ENCODE measurements around the gene SNX22.
A peak's percentile ranks its signal among the peaks of the same experiment; 100 is the strongest.

SNX22 gene

DNA sequence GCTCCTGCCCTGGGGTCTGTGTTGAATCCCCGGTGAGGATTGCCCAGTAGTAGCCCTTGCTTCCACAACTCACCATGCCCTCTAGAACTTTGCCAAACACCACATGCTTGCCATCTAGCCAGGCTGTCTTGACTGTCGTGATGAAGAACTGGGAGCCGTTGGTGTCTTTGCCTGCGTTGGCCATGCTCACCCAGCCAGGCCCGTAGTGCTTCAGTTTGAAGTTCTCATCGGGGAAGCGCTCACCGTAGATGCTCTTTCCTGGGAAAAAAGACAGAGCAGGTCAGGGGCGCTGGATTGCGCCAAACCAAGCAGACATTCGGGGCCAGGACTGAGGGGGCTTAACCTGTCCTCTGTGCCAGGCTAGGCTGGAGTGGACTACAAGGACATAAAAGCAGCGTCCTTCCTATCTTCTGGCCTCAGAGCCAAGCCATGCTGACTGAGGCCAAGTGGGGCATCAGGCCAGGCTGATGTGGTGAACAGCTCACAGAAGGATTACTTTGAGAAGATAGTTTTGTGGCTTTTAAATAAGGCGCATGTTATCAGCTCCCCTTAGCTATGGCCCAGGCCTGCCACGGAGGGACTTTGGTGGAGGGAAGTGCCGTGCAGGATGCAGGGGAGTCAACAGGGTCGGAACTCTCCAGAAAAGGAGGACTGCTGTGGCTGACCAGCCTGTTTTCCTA is 5.3 kb downstream of the SNX22 start:
- DNase-seq (ENCODE audit: low read depth): no peak

DNA sequence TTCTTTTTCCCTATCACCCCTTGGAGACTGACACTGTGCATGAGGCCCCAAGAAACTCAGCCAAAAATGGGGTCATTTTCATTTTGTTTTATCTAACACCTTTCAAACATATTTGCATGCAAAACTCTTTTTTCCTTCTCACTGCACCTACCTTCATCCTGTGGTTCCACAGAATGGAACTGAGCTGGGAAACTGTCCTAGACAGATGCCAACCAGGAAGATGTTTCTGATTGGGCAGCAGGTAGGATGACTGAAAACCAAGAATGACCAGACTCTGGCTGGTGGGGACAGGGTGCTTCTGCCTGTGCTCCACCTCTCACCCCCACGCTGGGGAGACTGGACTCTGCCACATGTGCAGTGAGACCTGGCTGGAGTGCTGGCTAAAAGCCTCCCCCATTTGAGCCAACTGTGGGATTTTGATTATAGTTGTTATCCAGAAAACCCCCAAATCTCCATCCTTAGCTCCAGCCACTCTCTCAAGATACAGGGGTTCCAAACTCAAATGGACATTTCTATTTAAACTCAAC is 6.1 kb downstream of the SNX22 start:
- DNase-seq (ENCODE audit: low read depth): no peak

DNA sequence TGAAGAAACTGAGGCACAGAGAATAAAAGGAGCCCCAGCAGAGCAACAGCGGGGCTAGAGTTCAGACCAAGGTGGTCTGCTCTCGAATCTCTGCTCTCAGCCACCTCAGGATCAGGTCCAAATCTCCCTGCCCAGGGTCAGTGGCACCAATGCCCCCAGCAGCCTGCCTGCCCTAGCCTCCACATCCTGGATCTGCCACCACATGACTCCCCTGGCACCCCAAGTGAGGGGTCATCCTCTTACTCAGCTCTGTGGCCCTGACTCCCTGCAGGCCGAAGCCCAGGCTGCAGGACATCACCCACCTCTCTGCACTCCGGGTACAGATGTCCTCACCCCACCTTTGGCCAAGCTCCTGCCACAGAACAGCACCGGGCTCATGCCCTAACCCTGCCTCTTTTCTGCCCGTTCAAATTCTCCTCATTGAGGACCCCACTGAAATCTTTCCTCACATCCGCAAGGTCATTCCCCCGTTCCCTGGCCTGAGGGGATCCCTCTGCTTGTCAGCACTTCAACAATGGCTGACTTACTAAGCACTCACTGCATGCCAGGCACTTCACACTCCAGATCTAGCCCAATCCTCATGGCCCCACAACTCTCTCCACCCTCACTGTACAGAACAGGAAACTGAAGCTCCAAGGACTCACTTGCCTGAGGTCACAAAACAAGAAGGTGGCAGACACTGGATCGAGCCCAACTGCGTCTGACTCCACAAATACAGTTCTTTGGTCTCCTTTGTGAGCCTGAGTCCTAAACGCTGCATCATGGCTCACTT is 7.0 kb downstream of the SNX22 start:
- DNase-seq (ENCODE audit: low read depth): no peak

DNA sequence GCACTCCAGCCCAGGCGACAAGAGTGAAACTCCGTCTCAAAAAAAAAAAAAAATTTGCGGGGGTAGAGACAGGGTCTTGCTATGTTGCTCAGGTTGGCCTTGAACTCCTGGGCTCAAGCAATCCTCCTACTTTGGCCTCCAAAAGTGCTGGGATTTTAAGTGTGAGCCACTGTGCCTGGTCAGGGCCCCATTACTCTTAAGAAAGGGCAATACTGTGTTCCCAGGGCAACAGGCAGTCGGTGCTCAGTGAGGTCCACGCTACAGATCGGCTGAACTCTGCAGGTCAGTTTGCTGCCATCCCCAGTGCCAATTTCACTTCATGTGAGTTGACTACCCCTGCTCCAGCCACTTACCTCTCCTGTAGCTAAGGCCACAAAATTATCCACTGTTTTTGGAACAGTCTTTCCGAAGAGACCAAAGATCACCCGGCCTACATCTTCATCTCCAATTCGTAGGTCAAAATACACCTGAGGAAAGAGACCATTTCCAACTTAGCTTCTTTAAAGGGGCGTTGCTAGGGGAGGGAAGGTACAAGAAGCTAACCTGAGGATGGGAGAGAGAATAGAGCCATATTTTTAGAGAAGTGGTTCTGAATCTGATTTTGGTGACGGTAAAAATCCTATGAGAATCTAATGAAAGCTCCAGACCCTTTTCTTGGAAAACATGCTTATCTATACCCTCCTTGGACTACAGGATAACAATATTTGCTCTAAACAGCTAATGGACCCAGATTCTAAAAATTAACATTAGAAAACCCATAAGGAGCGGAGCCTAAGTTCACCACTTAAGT is 10.4 kb downstream of the SNX22 start:
- DNase-seq (ENCODE audit: low read depth): no peak

- no peak for DNase-seq (ENCODE audit: low read depth)
Measured at GRCh38 chr15:64162478-64162868, 10.9 kb downstream of the SNX22 start.

DNA sequence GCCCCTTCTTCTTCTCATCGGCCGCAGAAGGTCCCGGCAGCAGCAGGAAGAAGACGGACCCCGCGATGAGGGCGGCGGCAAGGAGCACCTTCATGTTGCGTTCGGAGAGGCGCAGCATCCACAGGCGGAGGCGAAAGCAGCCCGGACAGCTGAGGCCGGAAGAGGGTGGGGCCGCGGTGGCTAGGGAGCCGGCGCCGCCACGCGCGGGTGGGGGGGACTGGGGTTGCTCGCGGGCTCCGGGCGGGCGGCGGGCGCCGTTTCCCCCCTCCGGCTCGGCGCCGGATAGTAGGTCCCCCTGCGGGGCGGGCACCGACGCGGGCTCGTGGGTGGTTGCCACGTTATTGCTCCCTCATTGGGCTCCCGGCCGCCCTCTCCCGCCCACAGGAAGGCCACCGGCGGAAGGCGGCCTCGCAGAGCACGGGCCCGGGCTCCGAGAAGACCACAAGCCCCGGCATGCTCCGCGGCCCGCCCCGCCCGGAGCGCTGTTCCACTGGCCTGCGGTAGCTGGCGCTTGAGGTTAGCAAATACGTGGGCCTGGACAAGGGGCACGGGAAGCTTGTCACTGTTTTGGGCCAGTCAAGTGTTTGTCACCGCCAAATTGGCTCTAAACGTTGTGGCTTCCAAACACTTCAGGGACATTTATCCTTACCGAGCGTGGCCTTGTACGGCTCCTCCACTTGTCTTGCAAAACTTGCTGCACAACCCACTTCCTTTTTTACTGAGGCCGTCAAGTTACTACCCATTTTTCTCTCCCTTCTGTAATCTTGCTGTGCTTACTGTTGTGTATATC is 11.5 kb downstream of the SNX22 start, which contains the start of gene PPIB:
TSS of gene PPIB (minus strand) at position 154 of the 790 bp plus-strand sequence. CDS start at position 118, 36 bp downstream.
- DNase-seq (ENCODE audit: low read depth): peak; percentile 77

DNA sequence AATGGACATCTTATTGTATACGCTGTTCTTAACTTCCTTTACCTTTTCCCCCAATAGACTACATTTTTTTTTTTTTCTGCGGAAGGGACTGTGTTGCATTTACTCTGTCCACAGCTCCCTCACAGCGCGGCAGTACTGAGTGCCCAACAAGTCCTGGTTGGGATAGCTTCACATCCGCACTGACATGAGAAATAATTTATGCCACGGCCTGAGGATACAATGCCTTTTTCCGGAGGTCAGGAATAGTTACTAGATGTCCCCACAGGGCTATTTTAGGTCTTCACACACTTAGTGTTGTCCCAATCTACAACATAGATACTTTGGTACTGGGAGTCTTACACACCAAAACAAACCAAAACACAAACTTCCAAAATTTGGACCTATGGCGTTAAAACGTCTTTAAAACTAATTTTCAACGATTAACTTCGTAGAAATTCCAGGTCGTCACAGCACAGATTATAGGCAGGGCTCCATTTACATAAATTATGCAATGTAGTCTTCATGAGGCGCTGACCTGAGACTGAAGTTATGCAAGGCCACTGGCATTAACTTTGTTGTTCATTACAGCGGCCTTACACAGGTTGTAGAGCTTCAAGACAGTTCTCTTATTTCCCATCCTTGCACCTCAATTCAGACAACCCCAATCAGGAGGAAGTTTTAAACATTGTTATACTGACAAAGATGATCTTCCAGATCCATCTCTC is 12.3 kb downstream of the SNX22 start:
- no peak for DNase-seq (ENCODE audit: low read depth)

DNA sequence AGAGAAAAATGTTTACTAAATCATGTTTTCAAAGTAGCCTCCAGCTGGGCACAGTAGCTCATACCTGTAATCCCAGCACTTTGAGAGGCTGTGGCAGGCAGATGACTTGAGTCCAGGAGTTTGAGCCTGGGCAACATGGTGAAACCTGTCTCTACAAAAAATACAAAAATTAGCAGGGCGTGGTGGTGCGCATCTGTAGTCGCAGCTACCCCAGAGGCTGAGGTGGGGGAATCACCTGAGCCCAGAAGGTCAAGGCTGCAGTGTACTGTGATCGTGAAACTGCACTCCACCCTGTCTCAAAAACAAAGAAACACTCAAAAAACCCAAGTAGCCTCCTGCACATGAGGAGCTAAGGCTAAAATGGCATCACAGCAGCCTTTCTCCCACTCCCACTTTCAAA is 12.9 kb downstream of the SNX22 start:
- no peak for DNase-seq (ENCODE audit: low read depth)

- no peak for DNase-seq (ENCODE audit: low read depth)
Measured at GRCh38 chr15:64166102-64166890, 14.8 kb downstream of the SNX22 start.

- DNase-seq (ENCODE audit: low read depth): no peak
Measured at GRCh38 chr15:64180235-64180824, 28.8 kb downstream of the SNX22 start.

DNA sequence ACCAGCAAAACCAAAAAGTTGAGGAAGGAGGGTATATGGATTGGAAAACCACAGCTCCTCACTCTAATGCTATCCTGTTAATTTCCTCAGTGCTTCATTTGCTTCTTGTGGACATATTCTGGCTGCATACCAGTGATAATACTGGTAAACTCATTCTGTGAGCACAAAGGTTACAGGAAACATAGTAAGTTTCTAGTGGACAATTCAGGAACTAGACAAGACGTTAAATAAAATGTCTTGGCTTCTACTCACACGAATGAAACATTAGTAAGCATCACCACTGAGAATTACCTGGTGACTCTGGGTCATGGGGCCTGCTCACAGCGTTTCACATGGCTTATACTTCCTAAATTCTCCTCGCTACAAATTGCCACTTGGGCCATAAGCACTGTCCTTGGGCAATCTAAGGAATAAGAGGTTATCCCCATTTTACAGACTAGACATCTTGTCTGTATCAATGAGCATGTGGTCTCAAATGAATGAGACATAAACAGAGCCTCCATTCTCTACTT is 31.4 kb downstream of the SNX22 start:
- DNase-seq (ENCODE audit: low read depth): no peak

- no peak for DNase-seq (ENCODE audit: low read depth)
Measured at GRCh38 chr15:64185146-64185911, 33.8 kb downstream of the SNX22 start.

GRCh38 chr15:64187396-64188191 is 36.1 kb downstream of the SNX22 start:
- DNase-seq (ENCODE audit: low read depth): no peak

- DNase-seq (ENCODE audit: low read depth): no peak
Measured at GRCh38 chr15:64191971-64192830, 40.7 kb downstream of the SNX22 start.

- no peak for DNase-seq (ENCODE audit: low read depth)
Measured at GRCh38 chr15:64193971-64194370, 42.4 kb downstream of the SNX22 start.

DNA sequence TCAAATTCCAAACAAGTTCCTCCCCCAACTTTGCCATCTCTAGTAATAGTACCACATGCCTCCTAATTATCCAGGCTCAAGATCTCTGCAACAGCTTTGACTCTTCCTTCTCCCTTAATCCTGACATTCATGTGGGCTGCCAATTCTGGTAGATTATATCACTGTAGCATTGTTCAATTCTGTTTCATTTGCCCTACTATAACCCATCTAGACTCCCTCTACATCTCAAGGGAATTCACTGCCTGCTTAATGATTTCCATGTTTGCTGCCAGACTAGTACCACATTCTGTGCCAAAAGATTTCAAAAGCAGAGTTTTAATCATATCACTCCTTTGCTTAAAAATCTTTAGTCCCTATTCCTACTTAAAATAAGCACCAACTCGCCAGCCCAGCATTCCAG is 45.9 kb downstream of the SNX22 start:
- peak; percentile 78 for DNase-seq (ENCODE audit: low read depth)

DNA sequence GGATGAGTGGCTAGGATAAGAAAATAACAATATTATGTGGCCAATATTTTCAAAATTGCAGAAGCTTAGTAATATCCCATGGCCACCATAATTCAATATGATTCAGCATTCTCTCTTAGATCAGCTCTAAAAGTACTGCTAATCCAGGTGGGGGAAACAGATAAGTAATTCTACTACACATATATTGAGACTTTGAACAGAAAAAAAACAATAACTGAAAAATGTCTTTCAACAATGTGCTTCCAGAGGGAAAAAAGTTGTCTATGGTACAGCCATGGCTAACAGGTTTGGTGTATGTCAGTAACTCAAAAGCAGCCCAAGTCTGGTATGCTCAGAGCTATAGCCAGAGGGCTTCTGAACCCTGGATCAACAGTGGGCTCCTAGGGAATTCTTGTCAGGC is 53.7 kb downstream of the SNX22 start:
- no peak for DNase-seq (ENCODE audit: low read depth)

All from GM04503 (cell line).